Esophagus muscularis mucosa (tissue), 4 donors: ENCODE results near the gene CEP43.

ENCODE experiments used
- EP300 ChIP-seq: sonication (generic); formaldehyde crosslinking; IDR thresholded peaks from one replicate; pipeline ENCODE4 v1.6.1; 2017; ENCODE audit warnings: antibody characterized with exemption
- POLR2A ChIP-seq: fragments of 450-650 bp; IDR thresholded peaks from one replicate; pipeline ENCODE4 v1.6.1; 2017; ENCODE audit warnings: antibody characterized with exemption, moderate library complexity, mild to moderate bottlenecking, low read depth
- TF ChIP-seq, protein P1 (sequence below), 3 experiments: fragments of 200-600 bp in 2 of 3; fragments of 450-650 bp in 1 of 3; sonication (generic) in 2 of 3; IDR thresholded peaks; one replicate each; pipeline ENCODE4 v1.5.1; 2017 to 2019; ENCODE audit warnings: antibody characterized with exemption in 3 of 3, mild to moderate bottlenecking in 2 of 3, moderate library complexity in 1 of 3

DNA sequence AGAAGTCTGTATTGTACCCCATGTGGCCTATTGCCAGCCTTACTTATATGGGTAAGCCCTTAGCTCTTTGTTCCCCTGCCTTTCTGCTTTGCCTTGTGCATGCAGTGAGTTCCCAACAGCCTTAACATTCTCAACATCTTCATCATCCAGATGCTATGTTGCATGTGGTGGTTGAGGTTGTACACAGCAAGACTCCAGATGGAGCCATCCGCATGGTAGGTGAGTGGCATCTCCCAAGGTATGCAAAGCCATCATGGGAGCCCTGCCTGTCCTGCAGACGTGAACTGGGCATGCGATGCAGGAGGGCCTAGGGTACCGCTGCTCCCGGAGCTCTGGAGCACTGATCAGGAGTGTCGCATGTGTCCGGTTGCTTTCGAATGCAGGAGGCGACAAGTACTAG is 16.1 kb downstream of the CEP43 start:
- TF ChIP-seq, protein P1, sequence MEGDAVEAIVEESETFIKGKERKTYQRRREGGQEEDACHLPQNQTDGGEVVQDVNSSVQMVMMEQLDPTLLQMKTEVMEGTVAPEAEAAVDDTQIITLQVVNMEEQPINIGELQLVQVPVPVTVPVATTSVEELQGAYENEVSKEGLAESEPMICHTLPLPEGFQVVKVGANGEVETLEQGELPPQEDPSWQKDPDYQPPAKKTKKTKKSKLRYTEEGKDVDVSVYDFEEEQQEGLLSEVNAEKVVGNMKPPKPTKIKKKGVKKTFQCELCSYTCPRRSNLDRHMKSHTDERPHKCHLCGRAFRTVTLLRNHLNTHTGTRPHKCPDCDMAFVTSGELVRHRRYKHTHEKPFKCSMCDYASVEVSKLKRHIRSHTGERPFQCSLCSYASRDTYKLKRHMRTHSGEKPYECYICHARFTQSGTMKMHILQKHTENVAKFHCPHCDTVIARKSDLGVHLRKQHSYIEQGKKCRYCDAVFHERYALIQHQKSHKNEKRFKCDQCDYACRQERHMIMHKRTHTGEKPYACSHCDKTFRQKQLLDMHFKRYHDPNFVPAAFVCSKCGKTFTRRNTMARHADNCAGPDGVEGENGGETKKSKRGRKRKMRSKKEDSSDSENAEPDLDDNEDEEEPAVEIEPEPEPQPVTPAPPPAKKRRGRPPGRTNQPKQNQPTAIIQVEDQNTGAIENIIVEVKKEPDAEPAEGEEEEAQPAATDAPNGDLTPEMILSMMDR (IDR thresholded peaks at IDR 0.05), result no peak
- TF ChIP-seq POLR2A (no peak), EP300 (no peak)
